Renal cortical epithelial cell (primary cell): ENCODE data around the gene MYH11. TPM values are rescaled to one million over a fixed set of nuclear protein-coding genes. Genes with fewer than 3 reads are reported as not detected.
"Not testable (repeated sequence)": the region's sequence is repeated elsewhere in the genome, so short reads cannot be mapped to it uniquely, and the experiment has no call there.

Experiments
- DNase-seq: peaks from one replicate; pipeline ENCODE4 v3.0.0-alpha.2; 2011; ENCODE audit warnings: low read depth
- total RNA-seq: library from RNA; depleted of rRNA; stranded (reverse); fragments of >200 nt; gene quantifications from 2 replicates; pipeline ENCODE4 v1.2.3, GENCODE V29; 2014

Gene MYH11
- total RNA-seq, 1 donor from 2014 or later, result 0.05 TPM

DNA sequence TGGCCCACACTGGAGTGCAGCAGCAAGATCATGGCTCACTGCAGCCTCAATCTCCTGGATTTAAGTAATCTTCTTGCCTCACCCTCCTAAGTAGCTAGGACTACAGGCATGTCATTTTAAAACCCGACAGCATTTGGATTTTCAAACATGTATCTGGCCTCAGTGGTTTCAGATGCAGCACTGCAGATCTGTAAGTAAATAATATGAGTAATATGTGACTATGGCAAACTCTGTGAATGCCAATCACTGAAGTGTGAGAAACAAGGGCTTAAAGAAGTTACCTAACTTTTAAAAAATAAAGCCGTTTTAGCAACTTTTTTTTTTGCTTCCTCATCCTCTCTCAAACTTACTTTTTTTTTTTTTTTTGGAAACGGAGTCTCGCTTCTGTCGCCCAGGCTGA, 19.7 kb upstream of the MYH11 start:
- DNase-seq, result peak; percentile 52

DNA sequence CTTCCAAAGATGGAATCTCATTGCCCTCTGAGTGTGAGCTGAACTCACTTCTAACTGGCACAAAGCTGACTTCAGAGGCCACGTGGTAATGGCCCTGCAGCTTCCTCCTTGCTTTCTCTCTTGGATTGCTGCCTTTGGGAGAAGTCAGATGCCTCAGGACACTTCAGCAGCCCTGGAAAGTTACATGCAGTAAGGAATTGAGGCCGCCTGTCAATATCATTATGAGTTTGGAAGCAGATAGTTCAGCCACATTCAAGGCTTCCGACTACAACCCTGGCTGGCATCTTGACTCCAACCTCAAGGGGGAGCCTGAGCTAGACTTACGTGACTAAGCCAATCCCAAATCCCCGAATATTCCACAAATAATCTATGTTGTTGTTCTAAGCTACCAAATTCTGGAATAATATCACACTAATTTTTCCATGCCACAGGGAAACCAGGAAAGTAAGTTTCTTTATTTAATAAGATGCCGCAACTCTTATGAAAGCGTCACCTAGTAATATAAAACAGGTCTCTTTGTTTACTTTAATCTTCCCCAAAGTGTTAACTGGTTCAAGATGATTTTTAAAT, 18.0 kb upstream of the MYH11 start:
- DNase-seq, result peak; percentile 62

DNA sequence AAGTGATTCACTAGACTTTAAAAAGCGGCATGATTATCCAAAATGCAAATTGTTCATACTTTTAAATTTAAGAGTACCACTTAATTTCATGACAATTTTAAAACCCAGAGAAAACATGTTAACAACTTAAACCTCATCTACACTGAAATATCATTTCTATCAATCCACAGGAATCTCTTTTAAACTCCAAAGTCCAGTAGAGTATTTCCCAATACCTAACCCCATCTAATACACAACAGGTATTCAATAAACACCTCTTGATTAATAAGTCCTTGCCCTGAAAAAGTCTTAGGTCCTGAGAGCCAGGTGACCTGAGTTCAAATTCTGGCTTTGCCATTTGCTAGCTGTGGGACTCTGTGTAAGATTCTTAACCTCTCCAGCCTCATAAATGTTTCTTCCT, 16.9 kb upstream of the MYH11 start:
- DNase-seq, result no peak

DNA sequence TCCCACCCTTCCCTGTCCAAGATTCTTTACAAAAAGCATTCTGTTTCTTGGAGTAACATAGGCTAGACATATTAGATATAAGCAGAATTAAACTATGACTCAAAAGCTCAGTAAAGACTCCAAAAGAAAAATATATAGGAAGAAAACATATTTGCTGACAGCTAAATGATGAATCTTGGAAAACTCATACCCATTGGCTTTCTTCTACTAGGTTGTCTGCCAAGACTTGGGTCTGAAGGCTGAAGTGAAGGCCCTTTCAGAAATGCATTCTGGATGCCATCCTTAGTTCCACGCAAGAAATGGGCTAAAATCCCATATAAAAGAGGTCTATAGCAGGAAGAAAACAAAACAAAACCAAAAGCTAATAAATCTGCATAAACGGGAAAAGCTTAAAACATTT, 16.5 kb upstream of the MYH11 start:
- no peak for DNase-seq

DNA sequence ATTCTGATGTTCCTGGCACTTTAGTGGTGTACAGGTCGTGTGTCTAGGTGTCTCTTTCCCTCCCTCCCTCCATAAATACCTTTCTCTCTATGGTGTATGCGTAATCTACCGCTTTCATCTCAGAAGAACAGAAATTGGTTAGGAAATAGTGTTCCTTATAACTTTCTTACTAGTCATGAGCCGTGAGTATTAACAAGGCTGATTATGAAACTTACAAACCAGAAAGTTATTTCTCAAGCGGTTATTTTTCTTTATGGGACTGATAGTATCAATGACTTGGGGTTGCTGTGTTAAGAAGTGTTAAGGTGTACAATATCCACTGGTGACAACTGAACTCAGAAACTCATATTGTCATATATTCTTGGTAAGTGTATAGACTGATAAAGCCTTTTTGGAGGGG, 13.2 kb upstream of the MYH11 start:
- DNase-seq, result no peak

DNA sequence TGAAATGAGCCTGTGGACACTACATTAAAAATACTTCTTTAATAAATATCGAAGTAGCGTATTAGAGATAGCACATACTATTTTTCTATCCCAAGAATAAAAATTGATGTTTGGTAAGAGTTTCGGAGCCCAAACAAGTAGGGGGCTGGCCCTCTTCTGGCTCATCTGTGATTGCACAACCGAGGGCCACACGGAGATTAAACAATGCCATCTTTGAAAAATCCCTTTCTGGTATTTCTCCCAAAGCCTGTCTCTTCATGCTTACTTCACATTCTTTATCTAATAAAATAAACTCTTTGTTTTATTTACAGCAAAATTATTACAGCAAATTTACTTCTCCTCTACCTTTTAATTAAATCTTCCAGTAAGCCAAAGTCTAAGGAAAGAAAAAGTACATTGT, 9.6 kb upstream of the MYH11 start:
- no peak for DNase-seq

DNA sequence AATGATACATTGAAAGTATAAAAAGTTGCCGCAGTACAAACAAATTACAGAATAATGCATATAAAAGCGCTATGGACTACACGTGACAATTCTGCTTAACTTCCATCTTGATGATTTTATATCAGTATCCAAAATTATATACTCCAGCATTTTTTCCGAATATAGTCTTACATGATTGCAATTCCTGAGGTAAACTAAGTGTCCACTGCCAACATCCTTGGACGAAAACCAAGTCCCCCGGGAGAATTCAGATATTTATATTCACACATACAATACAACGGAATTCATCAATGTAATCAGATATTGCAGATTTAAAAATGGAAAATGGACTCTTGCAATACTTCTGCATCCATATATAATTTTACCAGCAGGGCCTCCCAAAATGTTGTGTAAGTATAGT, 8.9 kb upstream of the MYH11 start:
- DNase-seq, result no peak

DNA sequence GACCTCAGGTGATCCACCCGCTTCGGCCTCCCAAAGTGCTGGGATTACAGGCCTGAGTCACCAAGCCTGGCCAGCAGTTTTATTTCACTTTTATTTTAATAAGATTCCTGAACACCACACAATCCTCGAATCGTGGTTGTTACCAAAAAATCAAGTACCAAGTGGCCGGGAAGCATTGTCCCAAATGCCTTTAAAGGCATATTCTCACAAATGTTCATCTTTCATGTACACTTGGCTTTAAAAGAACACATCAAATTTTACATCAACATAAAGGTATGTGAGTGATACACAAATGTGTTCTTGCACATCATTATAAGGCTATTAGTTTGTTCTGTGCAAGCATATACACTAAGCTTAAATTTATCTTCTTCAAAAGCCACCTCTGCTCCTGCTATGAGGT, 8.1 kb upstream of the MYH11 start:
- DNase-seq, result no peak

DNA sequence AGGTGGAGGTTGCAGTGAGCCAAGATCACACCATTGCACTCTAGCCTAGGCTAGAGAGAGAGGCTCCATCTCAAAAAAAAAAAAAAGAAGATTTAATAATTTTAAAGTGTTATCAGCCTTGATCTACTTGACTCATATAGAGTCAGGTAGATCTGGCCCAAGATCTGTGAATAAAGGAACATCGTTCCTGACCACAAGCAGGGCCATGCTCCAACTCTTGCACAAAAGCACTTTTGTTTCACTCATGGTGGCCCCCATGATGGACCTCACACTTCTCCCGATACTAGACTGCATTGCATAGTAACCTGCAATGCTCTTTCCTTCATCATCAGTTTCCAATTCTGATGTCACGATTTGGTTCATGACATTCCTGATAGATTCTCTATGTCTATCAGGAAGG, 5.2 kb upstream of the MYH11 start:
- no peak for DNase-seq

DNA sequence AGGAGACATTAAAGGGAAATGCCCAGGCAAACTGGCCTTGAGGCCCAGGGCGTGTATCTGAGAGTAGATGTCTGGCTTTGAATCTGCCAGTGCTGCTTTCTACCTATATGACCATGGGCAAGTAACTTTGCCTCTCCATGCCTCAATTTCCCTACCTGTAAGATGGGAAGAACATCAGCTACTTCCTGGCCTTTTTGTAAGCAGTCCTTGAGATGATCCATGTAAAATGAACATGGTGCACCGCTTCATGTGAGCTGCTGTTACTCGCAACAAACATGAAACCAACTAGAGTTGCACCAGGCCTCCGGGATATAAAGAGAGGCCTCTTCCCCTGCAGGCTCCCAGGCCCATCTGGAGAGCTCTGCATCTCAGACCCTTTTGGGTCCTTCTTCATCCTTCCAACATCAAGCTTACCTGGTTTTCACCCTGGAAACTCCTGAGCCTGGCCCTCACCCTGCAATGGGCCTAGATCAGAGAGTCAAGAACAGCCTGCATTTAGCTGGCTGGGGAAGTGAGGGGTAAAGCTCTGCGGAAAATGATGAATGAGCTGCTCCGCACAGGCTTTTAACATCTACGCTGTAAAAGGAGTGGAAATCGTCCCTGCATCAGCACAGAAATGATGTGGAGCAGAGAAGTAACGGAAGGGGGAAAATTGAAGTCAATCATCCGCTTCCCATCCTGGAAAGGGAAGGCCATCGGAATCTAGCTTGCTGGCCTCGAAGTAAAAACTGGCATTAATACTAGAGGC, 2.3 kb upstream of the MYH11 start:
- no peak for DNase-seq

DNA sequence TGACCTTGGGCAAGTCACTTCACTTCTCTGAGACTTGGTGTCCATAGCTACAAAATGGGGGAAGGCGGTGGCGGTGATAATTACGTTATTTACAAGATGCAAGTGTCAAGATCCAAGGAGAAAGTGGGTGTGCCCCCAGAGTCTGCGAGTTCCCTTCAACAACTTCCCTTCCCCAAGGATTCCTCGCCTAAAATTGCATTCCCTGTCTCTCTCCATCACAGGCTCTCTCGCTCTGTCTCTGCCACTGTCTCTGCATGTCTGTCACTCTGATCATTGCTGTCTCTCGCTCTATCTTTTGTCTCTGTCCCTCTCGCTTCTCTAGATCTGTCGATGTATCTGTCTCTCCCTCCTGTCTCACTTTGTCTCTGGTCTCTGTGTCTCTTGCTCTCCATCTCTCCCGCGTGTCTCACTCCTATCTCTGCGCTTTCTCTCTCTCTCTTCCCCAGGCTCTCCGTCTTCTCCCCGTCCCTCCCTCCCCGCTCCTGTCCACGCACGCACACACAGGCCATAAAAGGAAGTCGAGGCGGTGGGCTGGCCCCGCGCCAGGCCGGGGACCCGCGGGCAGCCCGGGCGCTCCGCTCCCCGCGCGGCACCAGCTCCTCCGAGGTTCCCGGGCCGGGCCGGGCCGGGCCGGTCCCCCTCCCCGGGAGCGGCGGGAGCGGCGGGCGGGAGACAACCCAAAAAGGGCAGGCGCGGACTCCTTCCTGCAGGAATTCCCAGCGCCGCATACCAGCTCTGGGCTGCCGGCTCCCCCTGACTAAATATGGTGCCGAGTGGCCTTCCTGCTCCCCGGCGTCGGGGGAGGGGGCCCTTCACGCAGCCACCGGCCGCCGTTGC, 1.1 kb upstream of the MYH11 start:
- DNase-seq, result no peak

DNA sequence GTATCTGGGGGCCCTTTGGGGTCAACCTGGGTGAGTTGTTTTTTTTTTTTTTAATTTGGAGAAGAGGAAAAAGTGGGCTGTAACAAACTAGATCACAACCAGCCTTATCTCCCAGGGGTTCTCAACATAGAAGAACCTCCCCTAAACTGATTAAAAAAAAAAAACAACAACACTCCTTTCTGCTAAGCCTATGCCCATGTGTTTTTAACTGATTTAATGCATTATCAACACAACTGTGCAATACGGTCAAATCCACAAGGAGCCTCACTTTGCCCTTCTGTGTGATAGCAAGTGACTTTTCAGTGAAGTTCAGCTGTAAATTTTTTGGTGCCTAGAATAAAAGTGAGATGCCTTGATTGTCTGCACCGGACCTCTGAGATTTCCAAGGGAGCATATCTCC, 646 bp downstream of the MYH11 start:
- no peak for DNase-seq

DNA sequence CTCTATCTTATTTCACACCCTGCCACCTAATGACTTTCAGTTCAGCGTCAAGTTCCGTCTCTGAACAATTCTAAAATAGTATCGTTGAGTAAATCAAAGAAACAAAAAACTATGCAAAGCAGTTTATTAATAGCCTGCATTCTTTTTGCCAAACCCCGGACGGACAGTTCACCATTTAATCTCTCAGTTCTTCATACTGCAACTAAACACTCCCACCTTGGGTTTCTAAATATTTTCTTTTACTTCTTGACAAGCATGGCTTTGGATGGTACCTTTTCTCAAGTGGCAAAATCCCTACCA, 1.2 kb downstream of the MYH11 start:
- no peak for DNase-seq

DNA sequence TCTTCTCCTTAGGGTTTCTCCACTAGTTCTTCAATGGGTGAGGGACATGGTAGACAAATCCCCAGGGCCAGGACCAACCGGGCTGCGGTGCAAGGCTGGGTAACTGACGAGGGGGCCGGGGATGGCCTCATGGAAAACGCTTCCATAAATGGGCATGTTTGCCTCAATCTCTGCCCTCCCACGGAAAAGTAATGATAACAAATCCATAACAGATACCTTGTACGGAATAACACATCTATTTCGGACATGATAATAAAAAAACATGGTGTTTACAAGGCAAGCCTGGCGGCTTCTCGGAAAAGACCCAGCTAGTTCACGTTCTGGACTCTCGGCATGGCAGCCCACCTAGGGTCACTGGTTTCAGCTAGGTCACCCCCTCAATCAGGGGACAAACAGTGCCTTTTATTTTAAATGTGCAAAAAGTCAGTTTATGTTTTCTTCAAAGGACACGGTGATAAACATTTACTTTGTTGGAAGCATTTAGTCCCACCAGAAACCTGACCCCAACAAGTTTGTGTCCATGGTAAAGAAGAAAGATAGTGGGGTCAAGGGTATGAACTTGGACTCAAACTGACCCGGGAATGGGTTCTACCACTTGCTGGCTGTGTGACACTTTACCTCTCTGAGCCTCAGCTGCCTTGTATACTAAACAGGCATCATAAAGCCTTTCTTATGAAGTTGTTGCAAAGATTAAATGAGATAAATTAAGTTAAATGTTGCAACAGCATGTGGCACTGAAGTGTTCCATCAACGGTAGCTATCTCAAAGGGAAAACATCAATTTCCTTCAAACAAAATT, 1.7 kb downstream of the MYH11 start:
- no peak for DNase-seq

DNA sequence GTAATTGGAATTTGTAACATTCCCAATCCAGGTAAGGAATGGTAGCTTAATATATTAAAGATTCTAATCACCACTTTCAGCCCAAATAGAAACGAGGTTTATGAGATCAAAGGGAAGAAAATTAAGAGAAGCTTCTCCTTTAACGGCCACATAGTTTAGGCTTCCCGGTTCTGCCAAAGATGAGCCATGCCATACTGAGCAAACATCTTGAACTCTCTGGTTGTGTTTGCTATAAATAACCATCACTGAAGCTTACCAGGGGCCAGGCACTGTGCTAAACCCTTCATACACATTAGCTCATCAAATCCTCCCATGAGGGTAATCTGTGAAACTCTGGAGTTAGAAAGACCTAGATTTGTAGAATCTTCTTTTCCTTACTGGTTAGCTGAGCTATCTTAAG, 2.8 kb downstream of the MYH11 start:
- DNase-seq, result no peak

DNA sequence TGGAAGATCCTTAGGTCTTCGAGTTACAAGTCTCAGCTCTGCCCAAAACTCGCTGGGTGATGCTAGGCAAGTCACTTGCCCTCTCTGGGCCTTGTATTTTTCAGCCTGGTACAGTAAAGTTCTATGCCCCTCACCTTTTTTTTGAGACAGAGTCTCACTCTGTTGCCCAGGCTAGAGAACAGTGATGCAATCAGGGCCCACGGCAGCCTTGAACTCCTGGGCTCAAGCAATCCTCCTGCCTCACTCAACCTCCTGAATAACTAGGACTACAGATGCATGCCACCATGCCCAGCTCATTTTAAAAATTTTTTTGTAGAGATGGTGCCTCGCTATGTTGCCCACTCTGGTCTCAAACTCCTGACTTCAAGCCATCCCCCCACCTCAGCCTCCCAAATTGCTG, 3.8 kb downstream of the MYH11 start:
- no peak for DNase-seq

DNA sequence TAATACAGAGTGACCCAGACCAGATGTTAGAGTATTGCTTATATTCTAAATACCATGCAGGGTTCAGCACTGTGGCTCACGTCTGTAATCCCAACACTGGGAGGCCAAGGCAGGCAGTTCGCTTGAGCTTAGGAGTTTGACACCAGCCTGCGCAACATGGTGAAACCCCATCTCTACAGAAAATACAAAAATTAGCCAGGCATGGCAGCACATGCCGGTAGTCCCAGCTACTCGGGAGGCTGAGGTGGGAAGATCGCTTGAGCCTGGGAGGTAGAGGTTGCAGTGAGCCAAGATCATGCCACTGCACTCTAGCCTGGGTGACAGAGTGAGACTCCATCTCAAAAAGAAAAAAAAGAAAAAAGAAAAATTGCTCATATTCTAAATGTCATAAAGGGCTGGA, 6.3 kb downstream of the MYH11 start:
- not testable (repeated sequence) for DNase-seq

DNA sequence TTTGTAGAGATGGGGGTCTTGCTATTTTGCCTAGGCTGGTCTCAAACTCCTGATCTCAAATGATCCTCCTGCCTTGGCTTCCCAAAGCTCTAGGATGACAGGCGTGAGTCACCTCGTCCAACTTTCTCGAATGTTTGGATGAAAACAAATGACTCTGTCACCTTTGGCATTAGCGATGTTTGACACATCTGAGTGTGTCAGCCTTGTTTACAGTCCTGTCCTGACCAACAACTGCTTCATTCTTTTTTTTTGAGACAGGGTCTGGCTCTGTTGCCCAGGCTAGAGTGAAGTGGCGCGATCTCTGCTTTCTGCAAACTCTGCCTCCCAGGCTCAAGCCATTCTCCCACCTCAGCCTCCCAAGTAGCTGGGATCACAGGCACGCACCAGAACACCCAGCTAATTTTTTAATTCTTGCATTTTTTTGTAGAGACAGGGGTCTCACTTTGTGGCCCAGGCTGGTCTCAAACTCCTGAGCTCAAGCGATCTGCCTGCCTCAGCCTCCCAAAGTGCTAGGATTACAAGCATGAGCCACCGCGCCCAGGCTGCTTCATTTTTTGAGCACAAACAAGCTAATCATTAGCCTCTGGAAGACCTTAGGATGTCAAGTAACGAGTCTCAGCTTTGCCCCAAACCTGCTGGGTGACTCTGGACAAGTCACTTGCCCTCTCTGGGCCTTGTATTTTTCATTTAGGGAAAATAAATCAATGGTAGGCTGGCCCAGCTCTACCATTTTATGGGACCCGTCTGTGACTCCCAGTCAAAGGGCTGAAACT, 7.4 kb downstream of the MYH11 start:
- no peak for DNase-seq

DNA sequence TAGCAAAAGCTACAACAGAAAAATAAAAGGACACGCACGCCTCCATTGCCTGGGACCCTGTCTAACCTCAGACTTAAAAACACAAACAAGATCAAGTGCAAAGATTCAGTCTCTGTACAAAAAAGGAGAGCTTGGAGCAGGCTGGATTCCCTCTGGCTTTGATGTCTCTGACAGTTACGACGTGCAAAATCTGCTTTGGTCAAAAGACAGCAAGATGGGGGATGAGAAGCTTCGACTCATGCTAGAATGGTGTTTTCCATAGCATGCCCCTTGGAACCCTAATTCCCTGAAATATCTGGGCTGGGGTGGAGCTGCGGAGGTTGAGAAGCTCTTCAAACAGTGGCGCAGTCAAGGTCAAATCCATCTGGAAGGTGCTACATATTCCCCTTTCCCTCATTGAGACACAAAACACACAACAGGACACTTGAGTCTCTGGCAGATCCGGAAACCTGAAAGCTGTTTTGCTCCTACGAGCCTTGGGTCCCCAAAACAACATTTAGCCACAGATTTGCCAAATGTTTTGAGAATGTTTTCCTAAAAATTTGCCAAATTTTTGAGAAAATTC, 9.1 kb downstream of the MYH11 start:
- no peak for DNase-seq

DNA sequence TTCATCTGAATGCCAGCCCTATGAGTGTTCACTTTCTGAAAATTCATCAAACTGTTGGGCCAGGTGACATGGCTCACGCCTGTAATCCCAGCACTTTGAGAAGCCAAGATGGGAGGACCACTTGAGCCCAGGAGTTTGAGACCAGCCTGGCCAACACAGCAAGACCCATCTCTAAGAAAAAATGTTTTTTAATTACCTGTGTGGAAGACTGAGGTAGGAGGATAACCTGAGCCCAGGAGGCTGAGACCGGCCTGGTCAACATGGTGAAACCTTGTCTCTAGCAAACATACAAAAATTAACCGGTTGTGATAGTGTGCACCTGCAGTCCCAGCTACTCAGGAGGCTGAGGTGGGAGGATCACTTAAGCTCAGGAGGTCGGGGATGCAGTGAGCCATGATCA, 10.3 kb downstream of the MYH11 start:
- DNase-seq, result no peak

DNA sequence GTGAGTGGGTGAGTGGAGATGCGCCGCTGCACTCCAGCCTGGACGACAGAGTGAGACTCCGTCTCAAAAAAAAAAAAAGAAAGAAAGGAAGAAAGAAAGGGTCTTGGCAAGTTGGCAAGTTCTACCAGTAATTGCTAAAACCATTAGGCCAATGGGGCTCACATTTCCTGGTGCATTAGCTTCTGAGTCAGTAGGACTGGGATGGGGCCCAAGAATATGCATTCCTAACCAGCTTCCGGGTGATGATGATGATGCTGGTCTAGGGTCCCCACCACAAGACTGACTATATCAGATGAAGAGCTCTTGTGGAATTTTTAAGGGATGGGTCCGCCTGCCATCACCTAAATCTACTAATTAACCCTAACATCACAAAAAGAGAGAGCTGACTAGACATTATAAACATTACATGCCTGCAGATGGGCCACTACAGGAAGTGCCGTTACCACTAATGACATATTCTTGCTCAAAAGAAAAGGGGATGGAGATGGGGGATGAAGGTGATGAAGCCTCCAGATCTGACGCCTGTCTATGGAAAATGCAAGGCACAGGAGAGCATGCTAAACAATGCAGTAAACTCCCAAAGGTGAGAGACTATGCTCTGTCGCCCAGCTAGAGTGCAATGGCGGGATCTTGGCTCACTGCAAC, 13.1 kb downstream of the MYH11 start:
- no peak for DNase-seq
